NT2/D1 (cell line): ENCODE results near the gene OR4N2.

Source experiments
- YY1 ChIP-seq: IDR thresholded peaks from 2 replicates; pipeline ENCODE4 v1.6.1; 2011; ENCODE audit not compliant: insufficient read length, insufficient read depth
- ZNF274 ChIP-seq: IDR thresholded peaks from 2 replicates; pipeline ENCODE4 v1.6.1; 2011; ENCODE audit warnings: mild to moderate bottlenecking, low read depth, low read length

- TF ChIP-seq YY1, result no peak
- TF ChIP-seq ZNF274, result no peak
Measured at GRCh38 chr14:19800282-19801117, 3.1 kb upstream of the OR4N2 start.
